Measurements from ENCODE around the gene KIAA0930.
"Not testable (repeated sequence)": the region's sequence is repeated elsewhere in the genome, so short reads cannot be mapped to it uniquely, and the experiment has no call there.

The KIAA0930 gene

DNA sequence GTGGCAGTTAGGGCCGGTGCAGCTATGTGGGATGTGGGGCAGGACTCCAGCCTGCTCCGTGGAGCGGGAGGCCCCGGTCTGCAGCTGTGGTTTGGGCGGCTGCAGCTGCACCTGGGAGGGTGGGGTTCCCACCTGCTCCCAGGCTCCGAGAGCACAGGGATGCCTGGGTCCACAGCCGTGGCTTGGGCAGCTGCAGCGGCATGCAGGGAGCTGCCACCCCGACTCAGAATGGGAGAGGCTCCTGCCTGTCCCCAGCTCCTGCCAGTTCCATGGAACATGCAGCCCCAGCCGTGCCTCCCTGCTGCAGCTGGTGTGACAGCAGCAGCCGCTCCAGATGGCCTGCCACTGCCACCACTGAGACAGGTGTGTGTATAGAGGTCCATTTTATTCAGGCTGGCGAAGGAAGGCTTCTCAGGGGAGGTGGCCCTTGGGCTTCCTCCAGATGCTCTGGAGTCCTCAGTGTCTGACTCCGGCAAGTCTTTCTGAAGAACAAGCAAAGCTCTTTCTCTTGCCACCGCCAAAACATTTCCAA is 22.3 kb upstream of the KIAA0930 start:
- DNase-seq: no peak

DNA sequence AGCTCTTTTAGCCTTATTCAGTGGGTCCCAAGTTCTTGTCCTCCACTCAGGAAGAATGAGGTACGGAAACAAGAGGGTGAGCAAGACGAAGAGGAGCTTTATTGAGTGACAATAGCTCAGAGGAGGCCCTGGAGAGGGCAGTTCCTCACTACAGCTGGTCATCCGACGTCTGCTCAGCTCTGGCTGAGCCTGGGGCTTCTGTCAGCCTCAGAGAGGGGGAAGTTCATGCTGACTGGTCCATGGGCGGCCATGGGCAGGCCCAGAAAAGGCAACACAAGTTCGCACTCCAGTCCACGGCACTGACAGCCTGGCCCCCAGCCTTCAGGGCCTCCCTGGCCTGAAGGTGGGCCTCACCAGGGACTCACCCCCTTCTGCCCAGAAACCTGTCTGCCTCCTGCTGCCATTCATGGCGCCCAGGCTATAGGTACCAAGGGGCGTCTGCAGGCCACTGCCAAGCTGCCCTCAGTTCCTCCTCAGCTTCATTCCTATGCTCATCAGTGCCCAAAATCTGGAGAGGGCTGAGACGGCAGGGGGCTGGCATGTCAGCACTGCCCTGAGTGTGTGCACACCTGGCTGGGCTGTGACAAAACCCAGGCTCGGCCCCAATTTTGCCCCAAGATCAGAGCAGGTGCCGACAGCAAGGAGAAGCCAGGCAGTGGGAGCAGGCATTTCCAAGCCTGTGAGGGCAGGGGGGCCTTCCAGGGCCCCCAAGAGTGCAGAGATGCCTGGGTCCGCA is 21.7 kb upstream of the KIAA0930 start:
- no peak for DNase-seq

GRCh38 chr22:45261407-45262088 is 20.9 kb upstream of the KIAA0930 start:
- no peak for DNase-seq

GRCh38 chr22:45260395-45260759 is 19.7 kb upstream of the KIAA0930 start:
- DNase-seq: not testable (repeated sequence)

DNA sequence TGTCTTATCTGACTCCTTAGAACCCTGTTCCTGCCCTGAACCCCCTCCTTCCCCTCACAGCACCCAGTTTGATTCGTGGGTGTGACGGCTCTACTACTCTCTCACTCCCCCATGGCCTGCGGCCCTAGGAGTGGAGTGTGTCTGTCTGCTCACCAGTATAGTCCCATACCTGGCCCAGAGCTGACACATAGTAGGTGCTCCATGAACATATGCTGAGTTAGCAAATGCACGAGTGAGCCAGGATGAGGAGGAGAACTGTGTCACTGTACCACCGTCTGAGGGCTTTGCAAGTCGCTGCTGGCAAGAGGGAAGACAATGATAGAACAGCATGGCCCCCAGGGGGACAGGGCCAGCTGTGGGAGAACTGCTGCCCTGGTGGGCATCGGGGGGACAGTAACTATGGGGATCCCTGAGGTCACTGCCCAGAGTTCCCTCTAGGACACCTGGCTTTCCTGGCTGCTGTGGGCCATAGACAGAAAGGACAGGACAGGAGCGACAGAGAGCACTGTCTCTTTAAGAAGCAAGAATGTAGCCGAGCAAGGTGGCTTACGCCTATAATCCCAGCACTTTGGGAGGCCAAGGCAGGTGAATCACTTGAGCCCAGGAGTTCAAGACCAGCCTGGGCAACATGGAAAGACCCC is 19.2 kb upstream of the KIAA0930 start:
- DNase-seq: no peak

GRCh38 chr22:45257941-45258340 is 17.2 kb upstream of the KIAA0930 start:
- not testable (repeated sequence) for DNase-seq

GRCh38 chr22:45254789-45255278 is 14.1 kb upstream of the KIAA0930 start:
- DNase-seq: peak; percentile 33

- no peak for DNase-seq
These were observed 13.7 kb upstream of the KIAA0930 start for GRCh38 chr22:45254388-45254787.

- no peak for DNase-seq
These were observed 12.4 kb upstream of the KIAA0930 start for GRCh38 chr22:45253039-45253641.

DNA sequence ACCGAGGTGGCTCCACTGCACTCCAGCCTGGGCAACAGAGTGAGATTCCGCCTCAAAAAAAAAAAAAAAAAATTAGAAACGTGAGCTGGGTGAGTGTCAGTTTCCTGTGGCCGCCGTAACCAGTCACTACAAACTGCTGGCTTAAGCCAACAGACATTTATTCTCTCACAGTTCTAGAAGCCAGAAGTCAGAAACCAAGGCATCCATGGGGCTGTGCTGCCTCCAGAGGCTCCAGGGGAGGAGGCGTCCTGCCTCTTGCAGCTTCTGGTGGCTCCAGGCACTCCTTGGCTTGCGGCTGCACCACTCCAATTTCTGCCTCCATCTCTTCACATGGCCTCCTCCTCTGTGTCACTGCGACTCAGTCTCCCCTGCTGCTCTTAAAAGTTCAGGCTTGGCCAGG is 11.1 kb upstream of the KIAA0930 start:
- peak; percentile 27 for DNase-seq

DNA sequence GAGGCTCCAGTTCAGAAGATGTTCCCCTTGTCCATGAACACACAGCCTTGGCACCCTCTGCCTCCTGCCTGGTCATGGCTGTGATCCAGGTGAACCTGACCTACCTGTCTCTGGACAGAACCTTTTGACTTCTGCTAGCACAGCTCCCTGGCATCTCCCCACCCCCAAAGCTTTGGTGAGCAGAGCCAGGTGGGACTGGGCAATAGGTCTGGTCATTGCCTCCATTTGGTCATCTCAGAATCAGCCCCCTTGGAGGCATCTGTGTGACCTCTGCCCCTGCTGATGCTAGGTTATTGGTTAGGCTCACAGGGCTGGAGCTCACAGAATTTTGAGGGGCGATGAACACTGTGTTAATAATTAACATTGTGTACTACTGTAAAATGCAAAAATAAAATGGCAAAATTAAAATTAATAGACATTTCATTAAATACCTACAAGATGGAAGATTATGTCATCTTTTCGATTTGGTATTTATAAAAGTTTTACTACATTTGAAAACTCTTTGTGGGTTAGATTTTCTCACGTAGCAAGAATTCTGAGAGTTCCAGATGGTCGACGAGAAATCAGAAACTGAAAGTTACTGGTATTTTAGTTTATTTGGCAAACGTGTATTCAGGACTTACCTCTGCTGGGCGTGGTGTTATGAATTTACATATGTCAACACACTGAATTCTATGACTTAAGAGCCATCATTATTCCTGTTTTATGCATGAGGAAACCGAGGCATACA is 8.3 kb upstream of the KIAA0930 start:
- peak; percentile 23 for DNase-seq

DNA sequence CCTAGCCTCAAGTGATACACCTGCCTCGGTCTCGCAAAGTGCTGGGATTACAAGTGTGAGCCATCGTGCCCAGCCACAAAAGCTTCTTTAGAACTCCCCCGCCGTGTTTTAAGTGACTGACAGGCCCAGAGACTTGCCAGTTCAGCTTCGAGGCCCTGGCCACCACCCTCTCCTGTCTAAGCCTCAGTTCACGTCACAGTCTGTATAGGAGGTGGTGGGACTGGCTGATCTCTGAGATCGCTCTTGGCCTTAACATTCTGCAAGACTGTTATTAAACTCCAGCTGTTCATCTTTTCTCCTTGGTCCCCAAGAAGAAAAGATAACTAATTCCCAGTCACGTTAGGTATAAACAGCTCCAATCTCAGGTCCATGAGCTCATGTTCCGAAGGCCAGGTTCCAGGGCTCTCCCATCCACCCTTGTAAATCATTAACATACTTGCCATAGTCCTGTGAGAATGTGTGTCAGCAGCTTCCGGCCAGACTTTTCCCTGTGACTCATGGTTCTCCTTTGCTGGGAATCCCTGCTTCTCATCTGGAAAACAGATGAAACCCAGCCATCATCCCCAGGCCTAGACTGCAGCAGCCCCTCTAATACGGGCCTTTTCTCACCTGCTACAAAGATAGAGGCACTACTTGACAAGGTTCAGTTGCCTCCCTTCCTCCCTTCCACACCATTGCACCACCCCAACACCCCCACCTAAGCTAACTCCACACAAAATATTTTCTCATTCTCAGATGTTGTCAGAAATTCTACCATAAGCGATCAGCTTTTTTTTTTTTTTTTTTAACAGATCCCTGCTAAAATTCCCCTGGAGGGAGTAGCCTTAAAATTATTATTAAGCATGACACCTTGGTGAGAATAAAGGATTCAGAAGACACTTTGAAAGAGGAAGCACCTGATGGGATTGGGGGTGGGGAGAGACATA is 5.6 kb upstream of the KIAA0930 start:
- no peak for DNase-seq

DNA sequence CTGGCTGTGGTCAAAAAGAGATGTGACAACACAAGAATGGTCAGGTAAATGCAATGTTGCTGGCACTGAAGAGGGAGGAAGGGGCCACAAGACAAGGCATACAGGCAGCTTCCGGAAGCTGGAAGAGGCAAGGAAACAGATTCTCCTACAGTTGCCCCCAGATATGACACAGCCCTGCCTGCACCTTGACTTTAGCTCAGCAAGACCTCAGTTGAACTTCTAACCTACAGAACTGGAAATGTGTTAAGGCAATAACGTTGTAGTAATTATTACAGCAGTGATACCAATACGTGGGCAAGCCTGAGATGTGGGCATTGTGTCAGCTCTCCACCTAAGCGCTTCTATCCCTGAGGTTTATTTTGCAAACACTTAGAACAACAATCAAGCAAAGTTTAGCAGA is 4.2 kb upstream of the KIAA0930 start:
- no peak for DNase-seq

DNA sequence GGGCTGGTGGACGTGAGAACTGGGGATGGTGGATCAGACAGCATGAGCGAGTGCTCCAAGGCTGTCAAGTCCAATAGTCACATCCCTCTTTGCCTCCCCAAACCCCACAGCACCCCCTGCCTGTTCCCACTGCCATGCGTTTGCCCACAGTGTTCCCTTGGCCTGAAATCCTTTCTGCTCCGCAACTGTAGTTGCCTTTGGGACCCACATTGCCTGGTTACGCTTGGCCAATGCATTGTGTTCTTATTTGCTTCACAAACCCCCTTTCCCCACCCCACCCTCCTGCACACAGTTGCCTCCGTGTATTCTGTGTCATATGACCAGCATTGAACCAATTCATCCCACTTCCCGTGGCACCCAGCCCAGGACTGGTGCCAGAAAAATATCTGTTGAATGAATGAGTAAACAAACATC is 2.1 kb upstream of the KIAA0930 start:
- DNase-seq: no peak

DNA sequence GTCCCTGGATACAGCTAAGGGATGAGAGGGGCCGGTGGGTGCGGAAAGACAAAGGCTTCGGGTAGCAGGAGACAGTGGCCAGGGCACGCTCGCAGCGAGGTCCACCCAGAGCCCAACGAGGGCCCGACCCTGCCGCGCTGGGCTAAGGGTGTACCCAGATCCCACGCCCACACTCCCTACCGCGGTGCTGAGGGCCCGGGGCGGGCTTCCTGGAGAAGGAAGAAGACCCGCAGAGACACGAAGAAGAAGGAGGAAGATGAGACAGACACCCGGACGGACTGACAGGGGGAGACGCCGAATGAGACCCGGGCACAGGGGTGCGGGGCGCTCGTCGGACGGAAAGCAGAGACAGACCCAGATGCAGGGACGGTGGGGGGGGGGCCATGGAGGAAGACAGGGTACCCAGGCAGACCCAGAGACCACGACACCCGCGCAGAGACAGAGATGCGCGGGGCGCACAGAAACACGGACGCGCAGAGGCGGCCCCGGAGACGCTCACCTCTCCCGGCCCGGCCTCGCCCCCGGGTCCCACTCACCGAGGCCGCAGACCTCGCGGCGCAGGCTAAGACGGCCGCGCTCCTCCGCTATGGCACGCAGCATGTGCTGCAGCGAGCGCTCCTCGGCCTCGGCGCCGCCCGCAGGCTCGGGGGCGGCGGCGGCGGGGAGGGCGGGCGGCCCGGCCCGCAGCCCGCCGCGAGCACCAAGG is 437 bp downstream of the KIAA0930 start:
- DNase-seq: no peak

DNA sequence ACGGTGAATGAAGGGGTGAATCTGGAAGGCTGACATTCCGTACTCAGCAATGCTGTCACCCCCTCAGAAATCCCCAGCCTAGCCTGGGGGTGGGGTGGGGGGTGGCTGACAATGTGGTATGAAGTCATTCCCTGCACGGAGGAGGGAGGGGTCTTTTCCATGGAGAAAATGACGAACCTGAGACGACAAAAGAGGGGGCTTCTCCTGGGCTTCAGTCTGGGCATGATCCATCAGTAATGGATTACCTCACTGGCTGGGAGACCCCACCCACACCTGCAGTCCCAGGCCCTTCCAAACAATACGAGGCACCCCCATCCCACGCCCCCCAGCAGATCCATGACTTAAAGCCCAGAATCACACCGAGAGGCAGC is 1.0 kb downstream of the KIAA0930 start:
- no peak for DNase-seq

GRCh38 chr22:45238957-45239680 is 1.6 kb downstream of the KIAA0930 start:
- DNase-seq: no peak

DNA sequence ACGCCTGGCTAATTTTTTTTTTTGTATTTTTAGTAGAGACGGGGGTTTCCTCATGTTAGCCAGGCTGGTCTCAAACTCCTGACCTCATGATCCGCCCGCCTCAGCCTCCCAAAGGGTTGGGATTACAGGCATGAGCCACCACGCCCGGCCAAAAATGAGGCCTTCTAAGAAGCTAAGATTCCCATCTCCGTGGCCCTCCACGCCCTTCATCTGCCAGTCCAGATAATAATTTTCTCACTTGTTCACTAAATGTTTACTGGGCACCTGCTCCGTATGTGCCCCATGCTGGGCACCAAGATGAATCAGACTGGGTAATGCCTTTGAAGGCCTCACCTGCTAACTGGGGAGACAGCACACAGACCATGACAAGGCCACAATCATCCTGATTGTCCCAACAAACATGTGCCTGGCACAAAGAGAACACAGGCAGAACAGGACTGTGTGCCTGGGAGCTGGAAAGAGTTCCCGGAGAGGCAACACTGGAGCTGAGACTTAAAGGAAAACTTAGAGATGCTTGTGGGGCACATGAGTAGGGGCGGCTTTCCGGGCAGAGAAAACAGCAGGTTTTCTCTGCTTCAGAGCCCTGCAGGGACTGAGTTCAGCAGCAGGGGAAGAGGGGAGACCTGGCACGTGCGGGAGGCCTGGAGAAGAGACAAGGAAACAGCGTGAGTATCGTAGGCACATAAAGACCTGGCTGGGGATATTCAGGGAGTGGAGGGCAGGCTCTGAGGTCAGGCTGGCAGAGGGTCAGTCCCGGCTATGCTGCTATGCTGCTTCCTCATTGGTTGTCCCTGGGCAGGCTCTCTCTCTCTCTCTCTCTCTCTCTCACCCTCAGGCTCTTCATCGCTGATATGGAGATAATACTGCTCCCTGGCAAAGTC is 2.4 kb downstream of the KIAA0930 start:
- no peak for DNase-seq
